ENCODE measurements around the gene SLC25A36.

The SLC25A36 gene

DNA sequence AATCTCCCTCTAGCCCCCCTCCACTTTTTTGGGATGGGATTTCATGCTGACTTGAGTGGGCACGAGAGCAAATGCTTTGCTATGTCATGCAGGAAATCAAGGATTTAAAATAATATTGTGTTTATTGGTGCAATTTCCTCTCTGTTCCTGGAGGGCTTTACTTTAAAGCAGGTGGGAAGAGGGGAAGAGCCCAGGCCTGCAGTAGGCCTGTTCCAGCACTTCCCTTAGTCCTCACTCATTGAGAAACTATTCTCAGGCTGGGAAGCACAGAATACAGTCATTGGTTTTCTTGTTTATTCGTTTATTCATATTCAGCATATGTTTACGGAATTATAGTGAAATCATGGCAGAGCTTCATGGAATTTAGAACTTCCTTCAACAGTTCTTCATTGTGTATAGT is 67.9 kb downstream of the SLC25A36 start:
- H2AFZ ChIP-seq (ENCODE audit: insufficient read depth, low read length, poor library complexity), result no peak overlapping the region
- no peak overlapping the region for H3K4ac ChIP-seq (ENCODE audit: low read depth, low read length)
- no peak overlapping the region for H3K18ac ChIP-seq (ENCODE audit: low read length)
- no peak overlapping the region for H4K91ac ChIP-seq (ENCODE audit: low read depth, low read length)
- H3K79me1 ChIP-seq (ENCODE audit: low read length), result no peaks in the 10 kb centered on the region
- no CpG with 5 or more reads among the region's 3 CpGs for WGBS (ENCODE audit: extremely low coverage, insufficient coverage, insufficient read length)
- no peak overlapping the region for H3K9ac ChIP-seq (ENCODE audit: low read length)
- H3K4me2 ChIP-seq (ENCODE audit: low read length), result no peak overlapping the region
- no peak overlapping the region for H4K12ac ChIP-seq (ENCODE audit: low read depth, low read length)
- no peak overlapping the region for H2BK12ac ChIP-seq (ENCODE audit: low read length)
- H3K14ac ChIP-seq (ENCODE audit: low read length), result no peak overlapping the region
- no peaks in the 10 kb centered on the region for H3K27me3 ChIP-seq (ENCODE audit: insufficient read depth, low read length)
- no peak for DNase-seq
- no peaks in the 10 kb centered on the region for H3K79me2 ChIP-seq (ENCODE audit: control insufficient read depth, insufficient read depth, low read length, poor library complexity)
- no peaks in the 10 kb centered on the region for H3K9me3 ChIP-seq (ENCODE audit: insufficient read depth, low read depth, low read length)
- no peak overlapping the region for H2AK5ac ChIP-seq (ENCODE audit: low read length)
- H3K36me3 ChIP-seq (ENCODE audit: control insufficient read depth in 1 of 2, insufficient read depth in 2 of 2, low read length in 2 of 2), result no peaks in the 10 kb centered on the region
- no peak overlapping the region for H3K4me3 ChIP-seq (ENCODE audit: low read depth, low read length)
- H4K8ac ChIP-seq (ENCODE audit: low read depth, low read length), result no peak overlapping the region
- H3K4me1 ChIP-seq (ENCODE audit: control insufficient read depth in 1 of 2, insufficient read depth in 2 of 2, low read length in 2 of 2), result peaks cover 3 to 5% of the 10 kb centered on the region in 2 experiments
- no peak overlapping the region for H3K27ac ChIP-seq (ENCODE audit: low read depth, low read length)
- no peak overlapping the region for H3K23ac ChIP-seq (ENCODE audit: low read length)
- no peak overlapping the region for H2BK120ac ChIP-seq (ENCODE audit: insufficient read depth, low read length, poor library complexity)
- H2BK5ac ChIP-seq (ENCODE audit: low read depth, low read length, poor library complexity), result no peak overlapping the region

DNA sequence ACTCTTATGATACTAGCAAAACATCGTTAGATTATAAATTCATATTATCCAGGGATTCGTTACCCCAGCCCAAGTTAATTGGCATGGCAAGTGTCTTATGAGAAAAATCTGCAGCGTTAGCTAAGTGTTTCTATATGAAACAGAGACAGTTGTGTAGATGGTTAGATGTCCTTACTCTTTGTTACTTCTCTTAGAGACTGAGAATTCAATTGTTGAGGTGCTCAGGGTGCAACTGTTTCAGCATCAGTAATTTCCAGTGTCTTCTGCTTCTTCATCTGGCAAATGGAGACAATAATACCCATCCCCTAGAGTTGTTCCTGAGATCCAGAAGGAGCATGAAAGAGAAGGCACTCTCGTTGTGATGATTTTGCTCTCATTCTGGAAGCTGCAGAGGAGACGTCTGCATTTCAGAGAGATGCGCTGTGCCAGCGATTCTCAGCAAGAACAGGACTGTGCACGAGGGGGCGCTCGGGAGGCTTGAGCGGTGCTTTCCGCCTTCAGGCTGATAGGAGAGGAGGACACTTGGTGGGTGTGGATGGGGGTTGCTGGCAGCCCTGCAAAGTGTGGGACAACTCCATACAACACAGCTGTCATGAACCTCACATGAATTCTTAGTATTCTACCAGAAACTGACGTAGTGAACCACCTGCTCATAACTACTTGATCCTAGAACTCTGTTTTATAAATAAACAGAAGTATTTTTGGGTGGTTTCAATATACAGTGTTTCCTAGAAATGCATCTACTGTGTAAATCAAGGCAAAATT is 69.8 kb downstream of the SLC25A36 start:
- Histone ChIP-seq H3K36me3 (ENCODE audit: control insufficient read depth in 1 of 2, insufficient read depth in 2 of 2, low read length in 2 of 2) (no peaks in the 10 kb centered on the region), H3K18ac (ENCODE audit: low read length) (no peak overlapping the region), H3K27ac (ENCODE audit: low read depth, low read length) (no peak overlapping the region), H2AFZ (ENCODE audit: insufficient read depth, low read length, poor library complexity) (no peak overlapping the region), H3K27me3 (ENCODE audit: insufficient read depth, low read length) (no peaks in the 10 kb centered on the region), H3K4me1 (ENCODE audit: control insufficient read depth in 1 of 2, insufficient read depth in 2 of 2, low read length in 2 of 2) (peaks cover 3 to 5% of the 10 kb centered on the region in 2 experiments), H3K9ac (ENCODE audit: low read length) (no peak overlapping the region), H2BK5ac (ENCODE audit: low read depth, low read length, poor library complexity) (no peak overlapping the region), H2BK120ac (ENCODE audit: insufficient read depth, low read length, poor library complexity) (no peak overlapping the region), H3K9me3 (ENCODE audit: insufficient read depth, low read depth, low read length) (no peaks in the 10 kb centered on the region), H4K12ac (ENCODE audit: low read depth, low read length) (no peak overlapping the region), H4K8ac (ENCODE audit: low read depth, low read length) (no peak overlapping the region), H3K79me2 (ENCODE audit: control insufficient read depth, insufficient read depth, low read length, poor library complexity) (no peaks in the 10 kb centered on the region), H4K91ac (ENCODE audit: low read depth, low read length) (no peak overlapping the region), H3K4me2 (ENCODE audit: low read length) (no peak overlapping the region), H3K4ac (ENCODE audit: low read depth, low read length) (no peak overlapping the region), H3K79me1 (ENCODE audit: low read length) (no peaks in the 10 kb centered on the region), H3K14ac (ENCODE audit: low read length) (no peak overlapping the region), H2AK5ac (ENCODE audit: low read length) (no peak overlapping the region), H3K23ac (ENCODE audit: low read length) (no peak overlapping the region), H3K4me3 (ENCODE audit: low read depth, low read length) (no peak overlapping the region), H2BK12ac (ENCODE audit: low read length) (no peak overlapping the region)
- no CpG with 5 or more reads among the region's 13 CpGs for WGBS (ENCODE audit: extremely low coverage, insufficient coverage, insufficient read length)
- DNase-seq, result peak; percentile 77 to 89

DNA sequence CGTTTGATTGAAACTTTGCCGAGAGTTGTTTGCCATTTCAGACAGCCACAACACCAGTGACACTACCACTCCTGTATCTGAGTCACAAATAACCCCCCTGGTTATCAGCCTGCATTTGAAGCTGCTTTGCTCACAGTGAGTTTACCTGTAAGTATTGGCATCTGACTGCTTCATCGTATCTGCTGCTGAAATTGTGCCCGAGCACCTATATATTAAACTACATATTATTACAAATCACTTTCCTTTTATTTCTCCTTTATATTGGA is 70.3 kb downstream of the SLC25A36 start:
- Histone ChIP-seq H3K18ac (ENCODE audit: low read length) (no peak overlapping the region), H2AK5ac (ENCODE audit: low read length) (no peak overlapping the region), H3K79me1 (ENCODE audit: low read length) (no peaks in the 10 kb centered on the region), H3K14ac (ENCODE audit: low read length) (no peak overlapping the region), H3K9ac (ENCODE audit: low read length) (no peak overlapping the region), H3K27me3 (ENCODE audit: insufficient read depth, low read length) (no peaks in the 10 kb centered on the region), H3K4me3 (ENCODE audit: low read depth, low read length) (no peak overlapping the region), H3K9me3 (ENCODE audit: insufficient read depth, low read depth, low read length) (no peaks in the 10 kb centered on the region), H3K4me2 (ENCODE audit: low read length) (no peak overlapping the region), H2BK5ac (ENCODE audit: low read depth, low read length, poor library complexity) (no peak overlapping the region), H3K27ac (ENCODE audit: low read depth, low read length) (no peak overlapping the region), H4K12ac (ENCODE audit: low read depth, low read length) (no peak overlapping the region), H4K91ac (ENCODE audit: low read depth, low read length) (no peak overlapping the region), H3K36me3 (ENCODE audit: control insufficient read depth in 1 of 2, insufficient read depth in 2 of 2, low read length in 2 of 2) (no peaks in the 10 kb centered on the region), H3K4me1 (ENCODE audit: control insufficient read depth in 1 of 2, insufficient read depth in 2 of 2, low read length in 2 of 2) (peaks cover 3 to 5% of the 10 kb centered on the region in 2 experiments), H2BK12ac (ENCODE audit: low read length) (no peak overlapping the region), H3K23ac (ENCODE audit: low read length) (no peak overlapping the region), H3K79me2 (ENCODE audit: control insufficient read depth, insufficient read depth, low read length, poor library complexity) (no peaks in the 10 kb centered on the region), H2BK120ac (ENCODE audit: insufficient read depth, low read length, poor library complexity) (no peak overlapping the region), H3K4ac (ENCODE audit: low read depth, low read length) (no peak overlapping the region), H2AFZ (ENCODE audit: insufficient read depth, low read length, poor library complexity) (no peak overlapping the region), H4K8ac (ENCODE audit: low read depth, low read length) (no peak overlapping the region)
- no CpG with 5 or more reads among the region's 4 CpGs for WGBS (ENCODE audit: extremely low coverage, insufficient coverage, insufficient read length)
- peak; percentile 2 to 3 for DNase-seq

DNA sequence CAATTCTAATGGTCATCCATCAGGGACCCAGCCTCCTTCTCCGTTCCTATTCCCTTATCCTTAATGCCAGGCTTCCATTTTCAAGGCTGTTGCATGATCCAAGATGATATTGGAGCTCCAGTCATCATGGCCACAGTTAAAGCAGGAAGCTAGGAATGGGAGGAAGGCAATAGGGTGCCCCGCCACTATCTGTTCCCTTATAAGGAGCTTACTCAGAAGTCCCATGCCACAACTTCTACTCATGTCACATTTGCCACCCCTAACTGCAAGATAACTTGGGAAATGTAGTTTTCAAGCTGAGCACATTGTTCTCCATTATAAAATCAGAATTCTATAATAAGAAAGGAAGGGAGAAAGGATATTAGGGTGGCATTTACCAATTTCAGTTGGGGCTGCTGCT is 70.9 kb downstream of the SLC25A36 start:
- Histone ChIP-seq H2BK12ac (ENCODE audit: low read length) (no peak overlapping the region), H3K4me3 (ENCODE audit: low read depth, low read length) (no peak overlapping the region), H3K4me2 (ENCODE audit: low read length) (no peak overlapping the region), H4K91ac (ENCODE audit: low read depth, low read length) (no peak overlapping the region), H3K27me3 (ENCODE audit: insufficient read depth, low read length) (no peaks in the 10 kb centered on the region), H3K36me3 (ENCODE audit: control insufficient read depth in 1 of 2, insufficient read depth in 2 of 2, low read length in 2 of 2) (no peaks in the 10 kb centered on the region), H3K4me1 (ENCODE audit: control insufficient read depth in 1 of 2, insufficient read depth in 2 of 2, low read length in 2 of 2) (peaks cover 3 to 5% of the 10 kb centered on the region in 2 experiments), H4K8ac (ENCODE audit: low read depth, low read length) (no peak overlapping the region), H3K27ac (ENCODE audit: low read depth, low read length) (no peak overlapping the region), H4K12ac (ENCODE audit: low read depth, low read length) (no peak overlapping the region), H2AFZ (ENCODE audit: insufficient read depth, low read length, poor library complexity) (no peak overlapping the region), H3K23ac (ENCODE audit: low read length) (no peak overlapping the region), H3K14ac (ENCODE audit: low read length) (no peak overlapping the region), H2BK5ac (ENCODE audit: low read depth, low read length, poor library complexity) (no peak overlapping the region), H3K9ac (ENCODE audit: low read length) (no peak overlapping the region), H3K79me2 (ENCODE audit: control insufficient read depth, insufficient read depth, low read length, poor library complexity) (no peaks in the 10 kb centered on the region), H3K4ac (ENCODE audit: low read depth, low read length) (no peak overlapping the region), H3K9me3 (ENCODE audit: insufficient read depth, low read depth, low read length) (no peaks in the 10 kb centered on the region), H3K18ac (ENCODE audit: low read length) (no peak overlapping the region), H3K79me1 (ENCODE audit: low read length) (no peaks in the 10 kb centered on the region), H2AK5ac (ENCODE audit: low read length) (no peak overlapping the region), H2BK120ac (ENCODE audit: insufficient read depth, low read length, poor library complexity) (no peak overlapping the region)
- WGBS (ENCODE audit: extremely low coverage, insufficient coverage, insufficient read length), result no CpG with 5 or more reads among the region's 2 CpGs
- DNase-seq, result no peak

All from trophoblast cell (in vitro differentiated cells and primary cell).